ENCODE measurements around the gene MFSD12. TPM values are rescaled to one million over a fixed set of nuclear protein-coding genes. Genes with fewer than 3 reads are reported as not detected.
A peak's percentile ranks its signal among the peaks of the same experiment; 100 is the strongest.

Gene MFSD12
- total RNA-seq, 2 experiments from 2014 or later = 78.8 to 79.4 TPM

DNA sequence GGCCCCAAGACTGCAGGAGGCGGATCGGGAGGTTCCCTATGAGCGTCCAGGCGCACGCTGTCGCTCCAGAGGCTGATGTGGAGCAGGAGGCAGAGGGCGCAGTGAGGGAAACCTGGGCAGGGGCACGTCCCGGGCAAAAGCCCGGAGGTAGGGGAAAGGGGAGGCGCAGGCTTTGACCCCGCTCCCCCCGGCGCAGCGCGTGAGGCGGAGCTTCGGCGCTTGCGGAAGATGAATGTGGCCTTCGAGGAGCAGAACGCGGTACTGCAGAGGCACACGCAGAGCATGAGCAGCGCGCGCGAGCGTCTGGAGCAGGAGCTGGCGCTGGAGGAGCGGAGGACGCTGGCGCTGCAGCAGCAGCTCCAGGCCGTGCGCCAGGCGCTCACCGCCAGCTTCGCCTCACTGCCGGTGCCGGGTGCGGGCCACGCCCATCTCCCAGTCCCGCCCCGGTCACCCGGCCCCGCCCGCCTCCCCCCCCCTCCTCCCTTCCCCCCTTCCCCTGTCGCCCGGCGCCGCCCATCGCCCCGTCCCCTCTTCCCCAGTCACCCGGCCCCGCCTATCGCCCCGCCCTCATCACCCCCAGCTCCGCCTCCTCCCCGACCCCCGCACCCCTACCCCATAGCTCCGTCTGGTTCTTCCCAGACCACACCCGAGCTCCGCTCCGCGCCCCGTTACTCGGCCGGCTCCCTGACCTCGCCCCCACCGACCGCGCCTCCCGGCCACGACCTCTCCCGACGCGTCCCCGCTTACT is 19.5 kb upstream of the MFSD12 start:
- no peak overlapping the region for H3K4me3 ChIP-seq (ENCODE audit: low read depth, low read length, poor library complexity, severe bottlenecking)
- intact Hi-C loops (cut with micrococcal nuclease; ENCODE audit: unreplicated experiment) = no loop called here
- H3K9me2 ChIP-seq (ENCODE audit: insufficient read depth, low read length) = no peaks in the 10 kb centered on the region
- no peaks in the 10 kb centered on the region for H3K9me3 ChIP-seq (ENCODE audit: low read length)
- H3K27ac ChIP-seq (ENCODE audit: low read depth, low read length, poor library complexity, severe bottlenecking) = no peak overlapping the region
- ChIA-PET POLR2A (no interaction called here), CTCF (ENCODE audit: unreplicated experiment) (no interaction called here)
- peak overlapping the region; percentile 18; the same call in 1 of the 2 replicates for H3K4me2 ChIP-seq (ENCODE audit: low read length)
- no peak for DNase-seq (ENCODE audit: low spot score)
- no TSS peak for BruUV-seq (replicated peaks)
- no peak for TF ChIP-seq EZH2phosphoT487 (IDR thresholded peaks at IDR 0.05; ENCODE audit: borderline replicate concordance, low read depth, low read length)
- TF ChIP-seq, protein P1, sequence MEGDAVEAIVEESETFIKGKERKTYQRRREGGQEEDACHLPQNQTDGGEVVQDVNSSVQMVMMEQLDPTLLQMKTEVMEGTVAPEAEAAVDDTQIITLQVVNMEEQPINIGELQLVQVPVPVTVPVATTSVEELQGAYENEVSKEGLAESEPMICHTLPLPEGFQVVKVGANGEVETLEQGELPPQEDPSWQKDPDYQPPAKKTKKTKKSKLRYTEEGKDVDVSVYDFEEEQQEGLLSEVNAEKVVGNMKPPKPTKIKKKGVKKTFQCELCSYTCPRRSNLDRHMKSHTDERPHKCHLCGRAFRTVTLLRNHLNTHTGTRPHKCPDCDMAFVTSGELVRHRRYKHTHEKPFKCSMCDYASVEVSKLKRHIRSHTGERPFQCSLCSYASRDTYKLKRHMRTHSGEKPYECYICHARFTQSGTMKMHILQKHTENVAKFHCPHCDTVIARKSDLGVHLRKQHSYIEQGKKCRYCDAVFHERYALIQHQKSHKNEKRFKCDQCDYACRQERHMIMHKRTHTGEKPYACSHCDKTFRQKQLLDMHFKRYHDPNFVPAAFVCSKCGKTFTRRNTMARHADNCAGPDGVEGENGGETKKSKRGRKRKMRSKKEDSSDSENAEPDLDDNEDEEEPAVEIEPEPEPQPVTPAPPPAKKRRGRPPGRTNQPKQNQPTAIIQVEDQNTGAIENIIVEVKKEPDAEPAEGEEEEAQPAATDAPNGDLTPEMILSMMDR (conservative IDR thresholded peaks at IDR 0.05; ENCODE audit: low read length) = no peak
- H3K36me3 ChIP-seq (ENCODE audit: insufficient read depth, low read length) = peaks cover 25% of the 10 kb centered on the region
- H2AFZ ChIP-seq (ENCODE audit: low read length) = no peak overlapping the region
- H3K4me1 ChIP-seq (ENCODE audit: insufficient read depth, low read length, poor library complexity, severe bottlenecking) = peaks cover 5% of the 10 kb centered on the region
- H4K20me1 ChIP-seq (ENCODE audit: insufficient read depth, low read length) = no peaks in the 10 kb centered on the region
- H3K79me2 ChIP-seq (ENCODE audit: insufficient read depth, low read depth, low read length) = peaks cover 5% of the 10 kb centered on the region; the same call in 1 of the 2 replicates

DNA sequence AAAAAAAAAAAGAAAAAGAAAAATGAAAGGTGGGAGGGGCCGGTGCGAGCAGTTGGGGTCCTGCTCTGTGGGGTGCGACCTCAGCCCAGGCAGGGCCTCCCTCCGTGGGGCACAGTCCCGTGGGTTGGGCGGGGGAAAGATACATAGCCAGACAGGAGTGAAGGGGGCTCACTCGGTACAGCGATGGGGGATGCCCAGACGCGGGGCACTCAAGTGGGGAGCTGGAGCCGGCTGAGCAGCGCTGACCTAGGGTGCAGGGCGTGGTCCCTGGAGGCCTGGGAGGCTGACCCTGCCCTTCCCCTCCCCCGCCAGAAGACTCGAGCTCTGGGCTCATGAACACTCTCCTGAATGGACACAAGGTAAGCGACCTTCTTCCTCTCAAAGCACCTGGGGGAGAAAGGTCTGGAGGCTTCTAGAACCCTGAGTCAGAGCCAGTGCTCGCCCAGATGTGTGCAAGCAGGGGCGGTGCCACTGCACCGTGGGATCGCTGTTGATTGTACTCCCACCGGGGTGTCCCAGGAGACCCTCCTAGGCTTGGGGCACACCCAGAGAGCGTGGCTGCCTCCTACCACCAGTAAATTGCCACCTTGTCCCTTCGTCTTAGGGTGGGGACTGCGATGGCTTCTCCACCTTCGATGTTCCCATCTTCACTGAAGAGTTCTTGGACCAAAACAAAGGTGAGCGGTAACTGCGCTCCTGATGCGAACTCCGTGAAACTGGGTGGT is 18.7 kb upstream of the MFSD12 start:
- no TSS peak for BruUV-seq (replicated peaks)
- Histone ChIP-seq H3K36me3 (ENCODE audit: insufficient read depth, low read length) (peaks cover 25% of the 10 kb centered on the region), H3K9me2 (ENCODE audit: insufficient read depth, low read length) (no peaks in the 10 kb centered on the region), H2AFZ (ENCODE audit: low read length) (no peak overlapping the region), H3K4me1 (ENCODE audit: insufficient read depth, low read length, poor library complexity, severe bottlenecking) (peaks cover 6% of the 10 kb centered on the region), H3K79me2 (ENCODE audit: insufficient read depth, low read depth, low read length) (peaks cover 5% of the 10 kb centered on the region; the same call in 1 of the 2 replicates), H3K4me3 (ENCODE audit: low read depth, low read length, poor library complexity, severe bottlenecking) (no peak overlapping the region), H3K27ac (ENCODE audit: low read depth, low read length, poor library complexity, severe bottlenecking) (no peak overlapping the region), H4K20me1 (ENCODE audit: insufficient read depth, low read length) (no peaks in the 10 kb centered on the region), H3K4me2 (ENCODE audit: low read length) (peak overlapping the region; percentile 18; the same call in 1 of the 2 replicates), H3K9me3 (ENCODE audit: low read length) (no peaks in the 10 kb centered on the region)
- TF ChIP-seq EZH2phosphoT487 (IDR thresholded peaks at IDR 0.05; ENCODE audit: borderline replicate concordance, low read depth, low read length) = no peak
- TF ChIP-seq, protein P1 (conservative IDR thresholded peaks at IDR 0.05; ENCODE audit: low read length) = no peak
- ChIA-PET CTCF (ENCODE audit: unreplicated experiment) (no interaction called here), POLR2A (no interaction called here)
- no peak for DNase-seq (ENCODE audit: low spot score)
- intact Hi-C loops (cut with micrococcal nuclease; ENCODE audit: unreplicated experiment) = no loop called here
